ENCODE measurements around the gene NRIP3. TPM values are rescaled to one million over a fixed set of nuclear protein-coding genes. Genes with fewer than 3 reads are reported as not detected.

The NRIP3 gene
- total RNA-seq, 4 donors from 2014 or later, result 1.8 to 2.9 (median 2.2) TPM

GRCh38 chr11:8961401-8961800, 42.4 kb downstream of the NRIP3 start:
- no peak for ATAC-seq
- H3K27me3 ChIP-seq, result no peaks in the 10 kb centered on the region
- H3K9me3 ChIP-seq, result no peaks in the 10 kb centered on the region
- H3K27ac ChIP-seq, result peak overlapping the region in 1 of 4 donors; percentile 46
- H3K4me3 ChIP-seq, result no peak overlapping the region
- WGBS, 2 donors (ENCODE audit: low coverage in 1 of 2), result 33 to 35% methylated on average over 1 to 2 of the region's 2 CpGs
- H3K36me3 ChIP-seq, result peaks cover 0 to 19% of the 10 kb centered on the region in 2 donors
- H3K4me1 ChIP-seq, result peaks cover 8 to 62% (median 18%) of the 10 kb centered on the region in 3 donors
- no peak for TF ChIP-seq CTCF (IDR thresholded peaks at IDR 0.05)
- TF ChIP-seq POLR2AphosphoS5 (IDR thresholded peaks at IDR 0.05), result no peak
- TF ChIP-seq EP300 (IDR thresholded peaks at IDR 0.05), result no peak
- TF ChIP-seq POLR2A (IDR thresholded peaks at IDR 0.05), result no peak

DNA sequence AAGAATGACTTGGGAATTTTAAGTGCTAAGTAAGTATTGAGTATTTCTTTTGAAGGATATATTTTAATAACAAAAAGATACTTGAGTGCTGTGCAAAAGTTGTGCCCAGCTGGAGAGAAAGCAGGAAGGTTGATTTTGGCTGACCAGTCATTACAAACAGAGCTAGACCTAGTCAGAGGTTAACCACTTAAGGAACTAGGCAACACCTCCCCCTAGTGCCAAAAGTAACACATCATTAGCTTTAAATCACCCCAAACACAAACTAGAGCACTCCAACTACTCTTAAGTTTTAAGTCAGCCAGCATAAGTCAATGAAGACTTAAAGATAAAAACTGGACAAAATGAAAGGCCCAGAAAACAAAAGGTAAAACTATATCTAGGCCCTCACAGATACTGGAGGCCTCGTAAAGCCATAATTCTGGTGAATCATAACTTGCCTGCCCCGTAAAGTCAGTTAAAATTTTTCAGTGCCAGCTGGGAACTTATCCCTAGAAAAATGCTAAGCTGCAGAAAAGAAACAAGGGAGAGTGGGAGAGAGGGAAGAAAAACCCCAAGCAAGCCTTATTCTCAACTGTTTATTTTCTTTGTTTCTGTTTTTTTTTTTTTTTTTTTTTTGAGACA, 44.1 kb downstream of the NRIP3 start:
- 13 to 17% methylated on average over 2 of the region's 2 CpGs for WGBS, 2 donors (ENCODE audit: low coverage in 1 of 2)
- H3K36me3 ChIP-seq, result peaks cover 0 to 37% of the 10 kb centered on the region in 2 donors
- H3K27ac ChIP-seq, result peak overlapping the region; percentile 32 to 74 (median 69)
- H3K9me3 ChIP-seq, result no peaks in the 10 kb centered on the region
- peak overlapping the region in 1 of 2 donors; percentile 11 for H3K4me3 ChIP-seq
- H3K4me1 ChIP-seq, result peaks cover 8 to 49% (median 9%) of the 10 kb centered on the region in 3 donors
- no peaks in the 10 kb centered on the region for H3K27me3 ChIP-seq
- TF ChIP-seq CTCF (IDR thresholded peaks at IDR 0.05) (peak; percentile 21 to 70 (median 66)), POLR2AphosphoS5 (IDR thresholded peaks at IDR 0.05) (no peak)
- peak; percentile 42 for ATAC-seq

DNA sequence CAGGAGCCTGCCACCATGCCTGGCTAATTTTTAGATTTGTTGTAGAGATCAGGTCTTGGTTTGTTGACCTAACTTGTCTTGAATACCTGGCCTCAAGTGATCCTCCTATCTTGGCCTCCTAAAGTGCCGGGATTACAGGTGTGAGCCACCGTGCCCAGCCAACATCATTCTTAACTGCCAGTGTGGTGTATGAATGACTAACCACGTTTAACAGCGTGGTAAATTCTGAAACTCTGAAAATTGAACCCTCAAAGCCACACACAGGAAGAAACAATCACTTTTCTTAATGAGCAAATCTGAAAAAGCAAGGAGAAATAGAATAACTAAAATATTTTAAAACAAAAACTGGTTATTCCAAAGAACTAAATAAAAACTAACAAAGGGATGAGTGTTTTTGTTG, 46.9 kb downstream of the NRIP3 start:
- Histone ChIP-seq H3K9me3 (no peaks in the 10 kb centered on the region), H3K4me1 (peaks cover 0 to 29% (median 3%) of the 10 kb centered on the region in 3 donors), H3K27ac (no peak overlapping the region), H3K4me3 (no peak overlapping the region), H3K36me3 (peaks cover 0 to 65% of the 10 kb centered on the region in 2 donors), H3K27me3 (no peaks in the 10 kb centered on the region)
- ATAC-seq, result no peak
- 81% methylated on average over 3 of the region's 4 CpGs; no CpG with 5 or more reads in 1 of the 2 donors for WGBS, 2 donors (ENCODE audit: low coverage in 1 of 2)
- no peak for TF ChIP-seq POLR2A (IDR thresholded peaks at IDR 0.05)
- TF ChIP-seq EP300 (IDR thresholded peaks at IDR 0.05), result no peak
- no peak for TF ChIP-seq POLR2AphosphoS5 (IDR thresholded peaks at IDR 0.05)
- TF ChIP-seq CTCF (IDR thresholded peaks at IDR 0.05), result no peak

DNA sequence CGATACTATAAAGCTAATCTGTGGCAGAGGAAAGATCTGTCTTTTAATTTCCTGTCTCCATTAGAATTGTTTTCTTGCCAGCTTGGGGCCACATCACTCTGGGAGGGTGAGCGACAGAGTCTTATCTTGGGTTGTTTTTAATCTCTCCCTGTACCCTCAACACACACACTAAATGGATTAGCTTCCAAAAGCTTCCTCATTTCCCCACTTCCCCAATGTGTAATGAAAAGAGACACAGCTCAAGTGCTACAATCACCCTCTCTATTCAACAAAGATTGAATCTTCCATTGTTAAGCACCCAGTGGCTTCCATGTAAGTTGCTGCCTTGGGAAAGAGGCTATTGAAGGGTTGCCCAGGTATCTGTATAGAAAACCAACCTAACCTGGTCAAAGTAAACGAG, 54.9 kb downstream of the NRIP3 start:
- H3K36me3 ChIP-seq, result peaks cover 0 to 72% of the 10 kb centered on the region in 2 donors
- H3K27me3 ChIP-seq, result no peaks in the 10 kb centered on the region
- ATAC-seq, result no peak
- H3K4me3 ChIP-seq, result no peak overlapping the region
- H3K9me3 ChIP-seq, result no peaks in the 10 kb centered on the region
- 60 to 83% methylated on average over 3 of the region's 3 CpGs for WGBS, 2 donors (ENCODE audit: low coverage in 1 of 2)
- no peak for TF ChIP-seq POLR2AphosphoS5 (IDR thresholded peaks at IDR 0.05)
- no peak for TF ChIP-seq EP300 (IDR thresholded peaks at IDR 0.05)
- TF ChIP-seq CTCF (IDR thresholded peaks at IDR 0.05), result no peak
- no peak for TF ChIP-seq POLR2A (IDR thresholded peaks at IDR 0.05)
- H3K4me1 ChIP-seq, result no peaks in the 10 kb centered on the region
- H3K27ac ChIP-seq, result no peak overlapping the region

GRCh38 chr11:8947230-8947943, 56.4 kb downstream of the NRIP3 start:
- Histone ChIP-seq H3K27me3 (no peaks in the 10 kb centered on the region), H3K9me3 (no peaks in the 10 kb centered on the region), H3K4me1 (no peaks in the 10 kb centered on the region), H3K27ac (no peak overlapping the region), H3K36me3 (peaks cover 0 to 57% of the 10 kb centered on the region in 2 donors), H3K4me3 (no peak overlapping the region)
- 57 to 66% methylated on average over 2 to 4 of the region's 4 CpGs for WGBS, 2 donors (ENCODE audit: low coverage in 1 of 2)
- no peak for ATAC-seq
- TF ChIP-seq EP300 (IDR thresholded peaks at IDR 0.05) (no peak), POLR2A (IDR thresholded peaks at IDR 0.05) (no peak), CTCF (IDR thresholded peaks at IDR 0.05) (no peak), POLR2AphosphoS5 (IDR thresholded peaks at IDR 0.05) (no peak)
